T follicular helper cell (primary cell): ENCODE data around the gene TSPAN9.

Experiments used
- DNase-seq: peaks from one replicate; pipeline ENCODE4 v3.0.0-alpha.2; 2020; ENCODE audit warnings: low read depth

Gene TSPAN9

GRCh38 chr12:3205742-3206519, 128.8 kb downstream of the TSPAN9 start:
- no peak for DNase-seq

- DNase-seq, result no peak
Measured at GRCh38 chr12:3206536-3207072, 129.4 kb downstream of the TSPAN9 start.

GRCh38 chr12:3207175-3207574, 130.0 kb downstream of the TSPAN9 start:
- DNase-seq, result no peak

GRCh38 chr12:3207858-3208257, 130.7 kb downstream of the TSPAN9 start:
- DNase-seq, result no peak

DNA sequence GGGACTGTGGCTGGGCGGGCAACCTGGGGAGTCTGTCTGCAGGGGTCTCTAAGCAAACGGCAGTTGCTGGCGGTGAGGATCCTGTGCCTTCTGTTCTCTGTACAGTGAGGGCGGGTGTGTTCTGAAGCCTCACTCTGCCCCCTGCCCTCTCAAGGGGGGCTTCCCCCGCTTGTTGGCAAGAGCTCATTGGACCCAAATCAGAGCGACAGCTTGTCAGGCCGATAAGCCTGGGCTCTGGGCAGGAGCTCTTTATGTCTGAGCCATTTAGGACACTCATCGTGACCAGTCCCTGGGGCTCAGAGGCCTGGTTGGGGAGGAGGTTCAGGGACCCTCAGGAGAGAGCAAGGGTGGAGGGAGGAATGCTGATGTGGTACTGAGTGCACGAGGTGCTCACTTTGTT, 136.0 kb downstream of the TSPAN9 start:
- no peak for DNase-seq

GRCh38 chr12:3213768-3214167, 136.6 kb downstream of the TSPAN9 start:
- DNase-seq, result no peak

- no peak for DNase-seq
Measured at GRCh38 chr12:3214526-3215365, 137.6 kb downstream of the TSPAN9 start.

GRCh38 chr12:3215410-3215975, 138.3 kb downstream of the TSPAN9 start:
- DNase-seq, result no peak

DNA sequence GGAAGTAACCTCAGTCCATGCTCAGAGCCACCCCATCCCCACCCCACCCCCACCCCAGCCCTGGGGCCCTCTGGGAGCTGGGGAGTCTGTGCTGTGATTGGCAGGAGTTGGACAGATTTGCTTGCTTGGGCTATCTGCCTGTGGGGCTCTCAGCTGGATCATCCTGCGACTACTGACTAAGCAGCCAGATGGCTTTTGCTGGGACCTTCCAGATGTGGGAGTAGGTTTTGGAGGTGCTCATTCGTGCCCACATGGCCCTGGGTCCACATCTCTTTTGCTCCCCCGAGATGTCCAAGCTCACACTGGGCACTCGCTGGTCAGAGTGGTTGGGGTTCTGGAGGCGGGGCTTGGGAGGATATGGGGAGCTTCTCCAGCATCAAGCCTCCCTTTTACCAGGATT, 138.9 kb downstream of the TSPAN9 start:
- no peak for DNase-seq

GRCh38 chr12:3216726-3217682, 139.8 kb downstream of the TSPAN9 start:
- DNase-seq, result no peak

DNA sequence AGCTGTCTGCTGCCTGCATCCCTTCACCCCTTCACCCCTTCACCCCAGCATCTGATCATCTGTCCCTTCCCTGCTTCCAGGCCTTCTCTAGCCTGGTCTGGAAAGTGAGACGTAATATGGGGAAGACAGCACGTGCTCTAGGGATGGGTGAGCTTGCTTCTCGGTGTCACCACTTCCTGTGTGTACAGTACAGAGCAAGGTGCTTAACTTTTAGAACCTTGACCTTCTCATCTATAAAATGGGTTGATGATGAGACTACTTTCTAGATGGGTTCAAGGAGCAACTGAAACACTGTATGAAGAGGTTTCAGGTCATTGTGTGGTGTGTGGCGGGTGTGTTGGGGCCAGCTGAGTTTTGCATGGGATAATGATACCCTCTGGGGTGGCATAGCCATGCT, 140.5 kb downstream of the TSPAN9 start:
- DNase-seq, result no peak

DNA sequence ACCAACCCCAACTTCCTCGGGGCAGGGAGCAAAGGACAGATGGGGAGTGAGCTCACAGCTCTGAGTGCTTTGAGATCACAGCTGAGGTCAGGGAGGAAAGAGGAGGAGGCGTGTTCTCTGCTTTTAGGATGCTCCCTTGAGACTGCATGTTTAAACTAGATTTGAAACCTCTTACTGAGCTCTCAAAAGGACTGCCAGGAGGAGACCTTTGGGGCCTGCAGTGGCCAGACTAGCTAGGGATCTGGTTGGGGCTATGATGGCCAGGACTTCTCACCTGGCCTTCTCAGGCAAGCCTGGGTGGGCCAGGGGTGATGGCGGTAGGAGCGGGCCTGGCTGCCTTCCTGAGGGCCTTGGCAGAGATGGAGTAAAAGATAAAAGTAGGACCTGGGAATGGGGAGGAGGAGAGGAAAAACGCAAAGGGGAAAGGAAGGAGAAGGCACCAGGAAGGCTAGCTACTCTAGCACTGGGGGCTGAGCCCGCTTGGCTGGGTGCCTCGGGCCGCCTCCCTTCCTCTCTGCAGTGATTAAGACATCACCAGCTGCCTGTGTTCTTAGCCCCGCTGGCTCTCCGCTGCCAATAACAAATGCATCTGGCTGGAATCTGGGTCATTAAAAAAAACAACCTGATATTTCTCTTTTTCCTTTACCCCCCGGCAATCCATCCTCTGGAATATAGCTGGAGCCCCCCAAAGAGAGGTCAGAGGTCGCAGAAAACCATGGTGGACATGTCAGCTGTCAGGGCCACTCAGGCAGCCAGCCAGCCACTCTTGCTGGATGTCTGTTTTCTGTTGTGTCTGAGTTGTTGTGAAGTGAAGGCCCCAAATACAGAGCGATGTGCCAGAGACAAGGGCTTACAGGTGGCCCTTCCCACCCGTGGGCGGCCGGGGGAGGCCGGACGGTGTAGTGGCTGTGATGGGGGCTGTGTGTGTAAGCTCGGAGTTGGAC, 141.3 kb downstream of the TSPAN9 start:
- DNase-seq, result no peak

GRCh38 chr12:3219233-3219632, 142.1 kb downstream of the TSPAN9 start:
- no peak for DNase-seq

- DNase-seq, result no peak
Measured at GRCh38 chr12:3220382-3221321, 143.5 kb downstream of the TSPAN9 start.

- no peak for DNase-seq
Measured at GRCh38 chr12:3222306-3222705, 145.1 kb downstream of the TSPAN9 start.

DNA sequence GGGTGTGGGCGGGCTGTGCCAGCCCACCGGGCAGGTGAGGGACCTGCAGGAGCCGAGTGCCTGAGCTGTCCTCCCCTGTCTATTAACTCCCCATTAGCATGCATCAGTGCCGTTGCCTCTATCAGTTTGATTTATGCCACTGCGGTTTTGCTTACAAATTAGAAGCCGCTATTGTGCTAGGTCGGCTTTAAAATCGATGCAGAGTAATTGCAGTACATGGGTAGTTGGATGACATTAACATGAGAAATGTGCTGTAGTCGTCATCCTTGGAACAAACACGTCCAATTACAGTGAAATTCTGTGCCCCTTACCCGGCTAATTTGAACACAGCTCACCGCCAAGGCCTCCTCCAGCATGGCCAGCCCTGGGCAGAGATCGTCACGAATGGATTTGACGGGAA, 145.8 kb downstream of the TSPAN9 start:
- no peak for DNase-seq

DNA sequence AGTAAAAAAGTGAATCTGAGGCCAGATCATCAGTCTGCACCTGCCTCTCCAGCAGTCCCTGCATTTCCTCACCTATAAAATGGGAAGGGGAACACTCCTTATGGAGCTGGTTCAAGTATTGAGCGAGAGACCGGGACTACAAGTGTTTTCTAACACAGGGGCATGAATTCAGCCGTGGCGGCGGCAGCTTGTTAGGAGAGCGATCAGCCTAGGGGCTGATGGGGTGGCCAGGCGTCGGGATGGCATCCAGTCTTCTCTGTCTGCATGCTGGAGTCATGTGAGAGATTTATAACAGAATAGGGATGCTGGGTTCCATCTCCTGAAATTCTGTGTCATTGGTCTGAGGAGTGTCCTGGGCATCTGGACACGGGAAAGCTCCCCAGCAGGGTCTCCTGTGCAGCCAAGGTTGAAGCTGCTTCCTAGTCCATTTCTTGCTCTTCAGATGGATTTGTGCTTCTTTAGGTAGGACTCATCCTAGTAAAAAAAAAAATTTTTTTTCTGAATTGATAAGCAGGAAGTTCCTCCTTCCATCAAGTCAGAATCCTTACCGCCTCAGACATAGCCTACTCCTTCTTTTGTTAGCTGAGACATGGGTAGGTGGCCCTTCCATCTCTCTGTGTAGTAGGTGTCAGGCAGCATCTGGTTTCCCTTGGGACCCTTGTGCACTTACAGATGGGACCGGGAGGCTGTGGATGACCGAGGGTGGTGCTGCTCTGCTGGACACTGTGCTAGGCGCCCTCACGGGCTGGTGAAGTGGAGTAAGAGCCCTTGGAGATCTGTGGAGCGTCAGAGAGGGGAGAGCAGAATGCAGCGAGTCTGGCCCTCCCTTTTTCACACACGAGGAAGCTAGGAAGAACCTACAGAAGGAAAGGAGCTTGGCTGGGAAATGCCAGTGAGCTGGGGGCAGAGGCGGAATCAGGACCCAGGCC, 146.7 kb downstream of the TSPAN9 start:
- no peak for DNase-seq

DNA sequence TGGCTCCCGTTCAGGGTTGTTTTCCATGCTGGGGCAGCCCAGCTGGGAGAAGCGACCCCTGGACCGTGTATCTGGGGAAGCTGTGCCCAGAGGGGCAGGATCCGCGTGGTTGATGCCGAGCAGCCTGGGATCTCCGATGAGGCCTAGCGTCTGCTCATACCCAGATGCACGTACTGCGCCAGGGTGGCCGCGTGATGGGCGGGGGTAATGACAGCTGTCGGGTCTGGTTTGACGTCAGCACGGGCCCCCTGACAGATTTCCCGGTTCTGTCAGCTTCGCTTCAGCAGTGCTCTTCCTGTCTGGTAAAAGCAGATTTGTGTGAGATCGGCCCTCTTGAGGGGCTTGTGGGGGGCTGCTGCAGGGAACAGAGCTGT, 147.3 kb downstream of the TSPAN9 start:
- DNase-seq, result no peak
